Measurements from ENCODE around the gene FAM83F. TPM values are rescaled to one million over a fixed set of nuclear protein-coding genes. Genes with fewer than 3 reads are reported as not detected.

The FAM83F gene
- total and polyA plus RNA-seq, 2 donors (not counting 1 experiment from before 2014, with no cell fraction given) = 0.10 TPM; not detected in 1

DNA sequence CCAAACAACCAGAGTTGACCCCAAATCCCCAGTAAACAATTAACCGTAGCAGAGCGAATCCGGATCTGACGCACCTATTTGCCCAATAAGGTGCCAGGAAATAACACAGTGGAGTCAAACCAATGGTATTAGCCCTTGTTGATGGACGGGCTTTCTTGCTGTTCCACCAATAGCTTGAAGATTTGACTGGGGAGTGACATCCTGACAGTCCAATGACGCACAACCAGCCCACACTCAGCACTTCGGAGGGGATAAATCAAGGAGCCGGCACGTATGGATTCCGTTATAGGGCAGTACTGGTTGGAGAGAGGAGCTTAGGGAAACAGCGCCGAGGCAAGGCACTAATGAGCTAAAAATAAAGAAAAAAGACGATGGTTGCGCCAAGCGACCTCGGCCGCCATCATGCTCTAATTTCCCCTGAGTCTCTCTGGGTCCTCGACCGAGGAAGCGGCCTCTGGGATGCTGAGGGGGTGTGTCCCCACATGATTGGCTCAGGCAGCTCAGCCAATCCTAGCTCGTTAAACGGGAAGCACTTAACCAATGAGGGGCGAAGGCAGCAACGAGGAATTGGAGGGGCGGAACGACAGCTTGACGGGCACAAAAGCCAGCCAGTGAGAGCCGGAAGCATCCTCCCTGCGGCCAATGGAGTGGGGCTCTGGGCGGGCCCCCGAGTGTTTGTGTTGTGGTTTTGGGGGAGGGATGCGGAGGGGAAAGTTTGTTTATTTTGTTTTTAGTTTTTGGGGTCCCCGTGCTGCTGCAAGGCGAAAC is 49.5 kb downstream of the FAM83F start:
- Histone ChIP-seq H2AFZ (ENCODE audit: insufficient read depth, low read depth, low read length, poor library complexity, severe bottlenecking) (peak overlapping the region; percentile 79), H4K20me1 (ENCODE audit: control insufficient read depth, insufficient read depth, low read length, poor library complexity, severe bottlenecking) (peaks cover 19% of the 10 kb centered on the region), H3K79me2 (ENCODE audit: control insufficient read depth, insufficient read depth, low read length) (peaks cover 51% of the 10 kb centered on the region), H3K36me3 (replicated peaks in 1 of 2; ENCODE audit: control extremely low read depth in 1 of 2, control insufficient read depth in 1 of 2, extremely low read depth in 1 of 2, insufficient read depth in 2 of 2, low read length in 1 of 2) (no peaks in the 10 kb centered on the region), H3K4me3 (ENCODE audit: control extremely low read depth in 1 of 5, extremely low read depth in 1 of 5, insufficient read depth in 1 of 5, low read depth in 2 of 5, low read length in 4 of 5) (peak overlapping the region; percentile 65 to 98 (median 97)), H3K4me1 (ENCODE audit: control insufficient read depth in 2 of 2, insufficient read depth in 2 of 2, low read length in 2 of 2) (peaks cover 39 to 43% of the 10 kb centered on the region in 2 donors), H3K4me2 (replicated peaks; ENCODE audit: low read depth, low read length, poor library complexity, severe bottlenecking) (peak overlapping the region; percentile 75), H3K27ac (ENCODE audit: low read length in 2 of 2) (peak overlapping the region; percentile 97 to 100), H3K27me3 (replicated peaks in 1 of 4; ENCODE audit: control extremely low read depth in 1 of 4, control insufficient read depth in 3 of 4, insufficient read depth in 4 of 4, low read length in 3 of 4) (peaks cover 0 to 14% (median 2%) of the 10 kb centered on the region in 4 experiments), H3K9me3 (ENCODE audit: control extremely low read depth in 1 of 3, control insufficient read depth in 2 of 3, insufficient read depth in 1 of 3, low read length in 2 of 3) (no peaks in the 10 kb centered on the region), H3K9ac (ENCODE audit: low read length) (peak overlapping the region; percentile 87)
- peak; percentile 84 for ATAC-seq (ENCODE audit: low read depth)
- Mint-ChIP-seq H3K4me3 (peak overlapping the region; percentile 95), H3K9me3 (ENCODE audit: insufficient read depth) (no peaks in the 10 kb centered on the region), H3K27me3 (peaks cover 7% of the 10 kb centered on the region), H3K4me1 (peaks cover 40% of the 10 kb centered on the region), H3K27ac (peak overlapping the region; percentile 99)
- under 1% methylated on average over 29 of the region's 34 CpGs for WGBS (ENCODE audit: insufficient coverage)
- peak; percentile 99 for DNase-seq
- ChIA-PET POLR2A (interaction anchor here (0.6 to 2.6 kb wide), 22 partner anchors 10 to 975 kb away, joined by 3 to 21 read pairs (median 4); partner anchors contain the start of genes ADSL, ATF4, MIEF1 and RPL3), CTCF (interaction anchor here (0.6 to 1.7 kb wide), 17 partner anchors 10 to 840 kb away, joined by 3 to 15 read pairs (median 5); partner anchors contain the start of genes ATF4, RPL3 and TNRC6B)
- TF ChIP-seq EZH2 (IDR thresholded peaks at IDR 0.05; ENCODE audit: borderline replicate concordance, insufficient read depth, low read depth, low read length, poor library complexity, severe bottlenecking) = no peak
- no peak for TF ChIP-seq CTCF (IDR thresholded peaks at IDR 0.05)
- intact Hi-C loops (cut with micrococcal nuclease) = loop anchor here (1.0 to 5.0 kb wide), 7 partner anchors 133 to 1578 kb away; partner anchors contain the start of genes ATF4, CBX6, CBX7 and DESI1
